ENCODE results near the gene PDZD2.
"Not testable (repeated sequence)": the region's sequence is repeated elsewhere in the genome, so short reads cannot be mapped to it uniquely, and the experiment has no call there.

Gene PDZD2

DNA sequence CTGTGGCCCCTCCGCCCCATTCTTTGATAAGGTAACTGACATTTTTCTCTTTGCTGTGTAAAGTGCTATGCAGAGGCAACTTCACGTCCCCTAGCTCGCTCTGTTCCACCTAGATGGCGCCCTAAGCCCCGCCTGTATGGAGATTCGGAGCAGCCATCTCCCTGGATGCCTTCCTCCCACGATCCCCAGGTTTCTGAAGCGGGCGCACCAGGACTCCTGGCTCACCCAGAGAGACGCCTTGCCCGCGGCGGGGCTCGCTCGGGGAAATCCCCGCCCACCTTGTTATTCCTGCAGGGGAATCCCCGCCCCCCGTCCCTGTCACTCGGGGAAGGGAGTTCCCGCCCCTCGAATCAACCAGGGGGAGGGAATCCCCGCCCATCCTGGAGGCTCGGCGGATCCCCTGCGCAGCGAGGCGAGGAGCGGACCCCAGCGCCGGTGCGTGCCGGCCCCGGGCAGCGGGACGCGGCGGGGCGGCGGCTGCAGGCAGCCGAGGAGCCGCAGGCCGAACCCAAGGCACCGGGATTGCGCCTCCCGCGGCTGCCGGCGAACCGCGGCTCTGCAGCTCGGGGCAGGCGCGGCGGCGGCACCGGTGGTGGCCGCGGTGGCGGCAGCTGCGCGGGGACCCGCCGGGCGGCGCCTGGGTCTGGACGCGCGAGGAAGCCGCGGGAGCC, at the start of gene PDZD2:
Gene PDZD2, plus strand, starts transcription at position 384 of the 671 bp plus-strand sequence.
- DNase-seq, result peak; percentile 50

DNA sequence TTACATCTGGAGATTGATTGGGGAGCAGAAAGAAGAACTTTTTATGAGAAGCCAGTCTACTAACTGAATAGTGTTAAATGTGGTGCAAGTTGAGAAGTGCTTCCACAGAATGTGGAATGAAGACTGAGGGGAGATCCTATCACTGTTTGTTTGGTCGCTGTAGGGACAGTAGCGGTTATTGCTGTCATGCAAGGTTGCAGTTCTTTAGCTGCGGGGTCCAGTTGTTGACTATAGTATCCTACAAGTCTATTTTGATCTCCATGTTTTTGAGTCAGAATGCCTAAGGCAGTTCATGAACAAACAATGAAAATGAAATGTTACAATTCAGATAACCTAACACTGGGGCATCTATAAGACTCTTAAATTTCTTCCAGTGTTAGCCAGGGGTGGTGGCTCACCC, 45.3 kb upstream of the PDZD2 start:
- DNase-seq, result no peak

DNA sequence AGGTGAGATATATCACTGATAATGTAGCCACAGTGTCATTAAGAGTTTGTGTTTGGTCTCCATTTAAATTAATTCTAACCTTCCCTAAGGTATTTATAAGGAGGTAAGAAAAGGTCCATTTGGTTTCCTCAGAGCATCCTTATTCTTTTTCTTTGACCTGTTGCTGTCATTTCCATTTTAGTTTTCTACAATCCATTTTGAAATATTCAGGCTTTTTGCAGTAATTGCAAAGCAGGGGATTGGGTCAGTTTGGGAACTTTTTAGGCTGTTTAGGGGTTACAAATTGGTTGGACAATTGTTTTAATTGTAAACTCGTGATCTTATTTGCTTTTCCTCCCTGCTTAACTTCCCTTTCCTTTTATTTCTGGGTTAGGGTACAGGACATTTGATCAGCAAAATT, 42.6 kb upstream of the PDZD2 start:
- no peak for DNase-seq

DNA sequence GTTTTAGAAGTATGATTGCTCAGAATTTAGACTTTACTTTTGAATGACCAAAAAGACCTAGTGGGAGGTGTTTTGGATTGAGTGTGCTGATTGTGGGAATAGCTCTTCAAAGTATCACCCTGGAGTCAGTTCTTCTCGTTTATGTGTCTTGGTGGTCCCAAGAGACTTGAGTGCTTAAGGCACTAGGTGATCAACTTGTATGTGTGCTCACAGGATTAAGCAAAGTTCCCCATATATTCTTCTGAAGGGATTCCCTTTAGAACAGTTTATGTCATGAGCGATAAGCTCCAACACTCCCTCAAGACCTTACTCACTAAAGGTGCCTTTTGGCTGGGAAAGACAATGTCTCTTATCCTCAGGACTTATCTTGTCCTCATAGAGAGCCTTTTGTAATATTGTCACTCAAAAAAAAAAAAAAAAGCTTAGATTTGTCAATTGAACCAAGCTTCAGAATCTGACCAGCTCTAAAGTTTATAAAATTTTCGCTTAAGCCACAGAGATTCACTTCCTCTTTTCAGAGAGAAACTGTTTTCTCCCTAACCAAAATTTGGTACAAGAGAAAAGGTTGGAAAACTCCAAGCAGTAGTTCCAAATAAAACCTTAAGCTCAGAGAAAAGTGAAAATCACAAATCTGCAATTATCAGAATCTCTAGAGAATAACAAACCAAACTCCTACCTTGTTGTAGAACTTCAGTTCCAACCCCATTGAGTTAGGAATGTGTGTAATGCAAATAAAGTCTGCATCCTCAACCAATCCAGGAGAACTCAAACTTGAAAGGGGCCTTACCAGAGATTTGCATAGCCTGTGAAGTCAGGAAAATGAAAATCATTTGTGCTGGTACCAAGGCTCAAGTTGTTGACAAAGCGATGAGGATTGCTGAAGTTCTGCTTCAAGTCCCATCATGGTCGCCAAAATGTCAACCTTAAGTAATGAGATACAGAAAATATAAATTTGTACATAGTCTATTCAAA, 40.0 kb upstream of the PDZD2 start:
- no peak for DNase-seq

DNA sequence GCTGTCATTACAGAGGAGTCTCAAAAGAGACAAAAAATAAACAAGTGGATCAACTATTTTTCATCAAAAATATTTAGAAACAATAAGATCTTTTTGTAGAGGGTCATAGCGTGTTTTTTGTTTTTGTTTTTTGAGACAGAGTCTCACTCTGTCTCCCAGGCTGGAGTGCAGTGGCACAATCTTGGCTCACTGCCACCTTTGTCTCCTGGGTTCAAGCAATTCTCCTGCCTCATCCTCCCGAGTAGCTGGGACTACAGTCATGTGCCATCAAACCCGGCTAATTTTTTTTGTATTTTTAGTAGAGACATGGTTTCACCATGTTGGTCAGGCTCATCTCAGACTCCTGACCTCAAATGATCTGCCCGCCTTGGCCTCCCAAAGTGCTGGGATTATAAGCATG, 36.6 kb upstream of the PDZD2 start:
- DNase-seq, result not testable (repeated sequence)

- no peak for DNase-seq
Observed at GRCh38 chr5:31604240-31604639, 34.7 kb upstream of the PDZD2 start.

GRCh38 chr5:31604644-31605043, 34.3 kb upstream of the PDZD2 start:
- DNase-seq, result no peak

GRCh38 chr5:31605920-31606319, 33.0 kb upstream of the PDZD2 start:
- DNase-seq, result no peak

GRCh38 chr5:31607546-31607945, 31.4 kb upstream of the PDZD2 start:
- no peak for DNase-seq

- DNase-seq, result no peak
Observed at GRCh38 chr5:31611002-31611401, 27.9 kb upstream of the PDZD2 start.

- DNase-seq, result no peak
Observed at GRCh38 chr5:31613651-31614050, 25.3 kb upstream of the PDZD2 start.

GRCh38 chr5:31614151-31615020, 24.5 kb upstream of the PDZD2 start:
- no peak for DNase-seq

DNA sequence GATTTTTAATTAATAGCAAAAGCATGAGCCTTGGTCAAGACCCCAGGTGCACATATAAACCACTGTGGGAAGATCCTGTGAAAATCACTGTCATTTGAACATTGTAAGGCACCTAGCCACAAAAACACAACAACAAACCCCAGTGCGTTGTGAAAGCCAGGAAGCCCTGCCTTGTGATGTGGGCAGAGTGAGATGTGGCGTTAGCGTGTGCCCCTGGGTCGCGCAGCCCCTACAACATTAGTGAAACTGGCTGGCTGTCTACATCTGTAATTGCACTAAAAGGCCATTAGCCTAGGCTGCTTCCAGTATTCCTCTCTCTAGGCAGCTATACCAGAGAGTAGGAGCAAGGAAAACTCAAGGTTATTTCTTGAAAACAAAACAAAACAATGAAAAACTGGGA, 21.1 kb upstream of the PDZD2 start:
- DNase-seq, result no peak

- DNase-seq, result no peak
Observed at GRCh38 chr5:31620026-31620425, 18.9 kb upstream of the PDZD2 start.

GRCh38 chr5:31623249-31623648, 15.7 kb upstream of the PDZD2 start:
- no peak for DNase-seq

GRCh38 chr5:31625394-31625793, 13.5 kb upstream of the PDZD2 start:
- no peak for DNase-seq

DNA sequence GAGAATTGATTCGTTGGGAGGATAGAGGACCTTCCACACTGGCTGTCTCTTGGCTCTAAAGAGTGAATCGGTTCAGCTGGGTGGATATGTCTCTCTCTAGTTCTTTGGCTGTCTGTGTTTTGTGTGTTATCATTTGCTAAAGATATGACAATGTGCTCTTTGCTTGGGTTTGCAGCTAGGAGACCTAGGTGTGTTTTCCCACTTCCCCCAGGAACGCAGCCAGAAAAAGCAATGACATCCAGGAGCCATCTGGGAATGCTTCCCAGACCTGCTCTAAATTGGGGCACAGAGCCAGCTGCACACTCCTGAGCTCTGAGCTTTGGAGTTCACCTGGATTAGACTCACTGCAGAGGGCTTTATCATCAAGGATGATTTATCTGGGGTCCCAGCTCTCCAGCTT, 12.8 kb upstream of the PDZD2 start:
- no peak for DNase-seq

- no peak for DNase-seq
Observed at GRCh38 chr5:31626604-31627234, 12.2 kb upstream of the PDZD2 start.

DNA sequence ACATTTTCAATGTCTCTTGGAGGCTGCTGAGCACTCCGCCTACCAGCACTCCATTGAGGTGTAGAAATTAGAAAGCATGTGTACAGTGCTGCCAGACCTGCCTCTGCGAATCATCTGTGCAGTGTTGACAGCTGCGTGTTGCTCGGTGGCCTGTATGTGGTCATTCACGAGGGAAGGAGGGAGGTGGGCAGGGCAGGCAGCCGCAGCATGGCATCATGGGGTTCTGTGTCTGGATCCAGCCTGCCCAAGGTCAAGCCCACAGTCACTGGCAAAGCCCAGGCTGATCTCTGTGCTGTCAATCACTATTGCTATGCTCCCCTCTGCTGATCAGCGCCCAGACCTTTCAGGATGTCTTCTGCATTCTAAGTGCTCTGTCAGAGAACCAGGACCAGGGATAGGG, 8.0 kb upstream of the PDZD2 start:
- no peak for DNase-seq

DNA sequence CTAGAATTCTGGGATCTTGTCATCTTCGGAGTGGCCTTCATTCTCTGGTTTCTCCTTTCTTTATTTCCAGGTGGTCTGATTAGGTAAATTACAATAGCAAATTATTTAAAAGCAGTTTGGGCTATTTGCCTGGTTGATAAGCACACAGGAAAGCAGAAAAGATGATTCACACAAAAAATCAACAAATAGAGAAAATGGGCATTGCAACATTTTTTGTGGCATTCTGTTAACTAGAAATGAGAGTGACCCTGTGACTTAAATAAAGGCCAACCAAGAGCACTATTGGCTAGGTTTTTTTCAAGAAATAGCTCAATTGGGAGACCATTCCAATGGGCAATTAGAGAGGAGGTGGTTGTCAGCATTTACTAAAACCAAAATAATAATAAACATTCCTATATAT, 6.5 kb upstream of the PDZD2 start:
- DNase-seq, result no peak

DNA sequence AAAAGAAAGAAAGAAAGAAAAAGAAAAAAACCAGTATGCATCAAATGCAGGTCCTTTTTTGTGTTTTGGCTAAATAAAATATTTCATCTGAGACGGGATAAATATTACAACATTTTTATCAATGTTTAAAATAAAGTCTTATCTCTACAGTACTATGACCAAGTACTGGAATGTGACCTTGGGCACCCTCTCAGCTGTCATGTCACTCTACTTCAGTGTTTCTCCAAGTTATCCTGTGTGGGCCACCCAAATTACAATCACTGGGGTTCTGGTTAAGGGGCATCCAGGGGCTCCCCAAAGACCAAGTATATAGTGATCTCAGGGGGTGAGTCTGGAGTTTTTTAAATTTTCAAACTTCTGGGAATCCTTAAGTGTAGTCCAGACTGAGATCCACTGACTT, 3.5 kb upstream of the PDZD2 start:
- no peak for DNase-seq

GRCh38 chr5:31637851-31638250, 1.1 kb upstream of the PDZD2 start:
- DNase-seq, result no peak

DNA sequence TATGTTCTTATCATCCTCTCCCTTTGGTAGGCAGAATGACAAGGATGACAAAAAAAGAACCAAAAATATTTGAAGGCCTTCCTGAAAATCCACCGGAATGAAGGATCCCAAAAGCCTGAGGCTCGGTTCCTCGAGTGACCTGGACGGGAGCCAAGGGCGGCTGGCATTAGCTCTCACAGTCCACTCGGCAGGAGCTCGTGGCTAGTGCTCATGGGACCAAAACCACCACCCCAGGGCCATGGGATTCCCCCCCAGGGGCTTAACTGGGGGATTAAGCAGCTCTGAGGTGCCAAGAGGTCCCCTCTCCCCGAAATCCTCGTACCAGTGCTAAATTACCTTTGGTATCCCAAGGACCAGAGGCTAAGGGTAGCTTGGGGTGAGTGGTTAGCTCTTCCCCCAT, 586 bp upstream of the PDZD2 start:
- DNase-seq, result no peak
